Duodenal mucosa (tissue), 2 donors: ENCODE measurements around the gene DYSF.

ENCODE experiments used
- H3K27ac ChIP-seq: one replicate; pipeline ENCODE4 v1.7.0; 2013; ENCODE audit warnings: low read depth, low read length
- H3K27me3 ChIP-seq, 2 donors: one replicate each; pipeline ENCODE4 v1.7.0; 2013; ENCODE audit warnings: low read length in 2 of 2, control low read depth in 1 of 2; ENCODE audit not compliant: insufficient read depth in 2 of 2, control insufficient read depth in 1 of 2
- H3K36me3 ChIP-seq, 2 donors: one replicate each; pipeline ENCODE4 v1.7.0; 2013; ENCODE audit warnings: low read length in 2 of 2, control low read depth in 1 of 2; ENCODE audit not compliant: insufficient read depth in 2 of 2, control insufficient read depth in 1 of 2
- H3K4me1 ChIP-seq, 2 donors: one replicate each; pipeline ENCODE4 v1.7.0; 2013; ENCODE audit warnings: low read length in 2 of 2, control low read depth in 1 of 2; ENCODE audit not compliant: insufficient read depth in 2 of 2, control insufficient read depth in 1 of 2
- H3K4me3 ChIP-seq, 2 donors: one replicate each; pipeline ENCODE4 v1.7.0; 2013; ENCODE audit warnings: low read length in 2 of 2, low read depth in 1 of 2
- H3K9ac ChIP-seq, 2 donors: one replicate each; pipeline ENCODE4 v1.7.0; 2013; ENCODE audit warnings: low read length in 2 of 2, low read depth in 1 of 2
- H3K9me3 ChIP-seq, 2 donors: one replicate each; pipeline ENCODE4 v1.7.0; 2013; ENCODE audit warnings: low read length in 2 of 2, control low read depth in 1 of 2; ENCODE audit not compliant: control insufficient read depth in 1 of 2

DYSF gene

GRCh38 chr2:71506222-71507153, 53.1 kb downstream of the DYSF start:
- Histone ChIP-seq H3K9me3 (no peaks in the 10 kb centered on the region), H3K4me3 (no peak overlapping the region), H3K9ac (no peak overlapping the region), H3K36me3 (no peaks in the 10 kb centered on the region), H3K4me1 (no peaks in the 10 kb centered on the region), H3K27me3 (no peaks in the 10 kb centered on the region), H3K27ac (no peak overlapping the region)

DNA sequence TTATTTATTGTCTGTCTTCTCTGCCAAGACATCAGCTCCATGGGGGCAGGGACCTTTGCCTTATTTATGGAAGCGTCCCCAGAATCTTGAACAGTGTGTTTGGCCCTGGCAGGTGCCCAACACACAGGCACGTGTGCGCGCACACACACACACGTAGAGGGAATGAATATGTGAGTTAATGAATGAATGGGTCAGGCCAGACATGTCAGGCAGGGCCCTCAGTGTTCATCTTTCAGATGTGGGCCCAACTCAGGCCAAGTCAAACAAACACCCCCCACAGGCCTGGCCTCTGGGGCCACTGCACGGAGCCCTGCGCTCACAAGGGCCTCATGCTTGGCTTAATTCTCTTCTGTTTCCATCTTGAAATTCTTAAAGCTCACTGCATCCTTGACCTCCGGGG, 54.1 kb downstream of the DYSF start:
- Histone ChIP-seq H3K36me3 (no peaks in the 10 kb centered on the region), H3K27me3 (no peaks in the 10 kb centered on the region), H3K4me1 (no peaks in the 10 kb centered on the region), H3K4me3 (no peak overlapping the region), H3K9ac (no peak overlapping the region), H3K9me3 (no peaks in the 10 kb centered on the region), H3K27ac (no peak overlapping the region)

DNA sequence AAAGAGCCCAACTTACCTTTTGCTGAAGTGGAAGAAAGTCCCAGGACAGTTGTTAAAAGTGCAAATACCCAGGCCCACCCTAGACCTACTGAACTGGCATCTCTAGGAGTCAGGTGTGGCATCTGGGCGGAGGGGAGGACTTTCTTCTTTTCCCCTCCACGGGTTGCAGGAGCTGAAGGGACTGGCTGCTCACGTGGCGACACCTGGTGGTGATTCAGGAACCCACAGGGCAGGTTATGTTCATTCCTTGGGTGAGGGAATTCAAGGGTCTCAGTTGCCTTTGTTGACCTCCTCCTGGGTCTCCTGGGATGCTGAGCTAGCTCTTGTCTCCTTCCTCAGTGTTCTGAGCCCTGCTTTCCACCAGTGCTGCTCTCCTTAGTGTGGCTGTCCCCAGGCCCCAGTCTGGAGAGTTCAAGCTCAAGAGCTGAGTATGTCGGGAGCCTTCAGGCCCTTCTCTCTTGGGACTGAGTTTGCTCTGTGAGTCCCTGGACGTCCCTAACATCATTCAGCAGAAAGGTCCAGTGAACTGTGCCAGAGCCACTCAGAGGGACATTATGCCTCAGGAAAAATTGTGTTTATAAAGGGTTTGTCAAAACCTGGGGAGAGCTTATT, 56.9 kb downstream of the DYSF start:
- no peak overlapping the region for H3K9ac ChIP-seq
- H3K27me3 ChIP-seq: no peaks in the 10 kb centered on the region
- H3K4me3 ChIP-seq: no peak overlapping the region
- no peaks in the 10 kb centered on the region for H3K4me1 ChIP-seq
- H3K9me3 ChIP-seq: no peaks in the 10 kb centered on the region
- H3K27ac ChIP-seq: no peak overlapping the region
- no peaks in the 10 kb centered on the region for H3K36me3 ChIP-seq

- Histone ChIP-seq H3K9me3 (no peaks in the 10 kb centered on the region), H3K4me1 (no peaks in the 10 kb centered on the region), H3K27me3 (no peaks in the 10 kb centered on the region), H3K36me3 (no peaks in the 10 kb centered on the region), H3K4me3 (no peak overlapping the region), H3K9ac (no peak overlapping the region), H3K27ac (no peak overlapping the region)
These were observed 57.6 kb downstream of the DYSF start for GRCh38 chr2:71510938-71511337.

DNA sequence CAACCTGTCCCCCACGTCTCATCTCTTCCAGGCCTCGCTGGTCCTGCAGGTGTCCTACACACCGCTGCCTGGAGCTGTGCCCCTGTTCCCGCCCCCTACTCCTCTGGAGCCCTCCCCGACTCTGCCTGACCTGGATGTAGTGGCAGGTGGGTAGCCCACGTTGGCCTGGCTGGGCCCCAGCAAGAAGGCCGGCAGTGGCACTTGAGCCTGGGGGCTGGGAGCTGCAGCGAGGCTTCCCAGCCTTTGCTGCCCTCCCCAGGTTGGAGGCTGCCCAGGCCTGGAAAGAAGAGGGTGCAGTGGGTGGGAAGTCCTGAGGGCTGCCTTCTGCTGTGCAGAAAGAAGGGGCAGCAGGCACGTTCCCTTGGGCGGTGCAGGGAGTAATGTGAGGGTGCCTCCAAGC, 58.4 kb downstream of the DYSF start:
- H3K27me3 ChIP-seq: no peaks in the 10 kb centered on the region
- no peaks in the 10 kb centered on the region for H3K9me3 ChIP-seq
- H3K9ac ChIP-seq: no peak overlapping the region
- H3K27ac ChIP-seq: no peak overlapping the region
- H3K36me3 ChIP-seq: no peaks in the 10 kb centered on the region
- H3K4me3 ChIP-seq: no peak overlapping the region
- no peaks in the 10 kb centered on the region for H3K4me1 ChIP-seq

- Histone ChIP-seq H3K36me3 (no peaks in the 10 kb centered on the region), H3K27ac (no peak overlapping the region), H3K4me1 (no peaks in the 10 kb centered on the region), H3K27me3 (no peaks in the 10 kb centered on the region), H3K9ac (no peak overlapping the region), H3K9me3 (no peaks in the 10 kb centered on the region), H3K4me3 (no peak overlapping the region)
These were observed 59.0 kb downstream of the DYSF start for GRCh38 chr2:71512386-71512785.

DNA sequence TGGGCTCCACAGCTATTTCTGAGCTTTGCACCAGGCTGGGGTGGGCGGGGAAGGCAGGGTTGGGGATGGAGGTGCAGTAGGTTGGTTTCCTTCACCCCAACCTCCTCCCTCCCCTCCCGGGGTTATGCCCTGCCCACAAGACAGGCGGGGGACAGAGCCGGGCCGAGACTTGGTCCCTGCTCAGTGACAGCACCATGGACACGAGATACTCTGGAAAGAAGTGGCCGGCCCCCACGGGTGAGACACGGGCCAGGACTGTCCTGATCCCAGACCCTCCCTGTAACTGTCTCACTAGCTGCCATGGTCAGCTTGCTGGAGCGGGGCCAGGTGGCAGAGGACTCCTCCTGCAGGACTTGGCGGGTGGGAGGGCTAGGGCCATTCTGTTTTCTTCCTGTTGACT, 59.7 kb downstream of the DYSF start:
- Histone ChIP-seq H3K4me1 (no peaks in the 10 kb centered on the region), H3K4me3 (no peak overlapping the region), H3K9me3 (no peaks in the 10 kb centered on the region), H3K27me3 (no peaks in the 10 kb centered on the region), H3K27ac (no peak overlapping the region), H3K9ac (no peak overlapping the region), H3K36me3 (no peaks in the 10 kb centered on the region)

GRCh38 chr2:71513721-71514120, 60.4 kb downstream of the DYSF start:
- no peaks in the 10 kb centered on the region for H3K9me3 ChIP-seq
- no peak overlapping the region for H3K4me3 ChIP-seq
- no peaks in the 10 kb centered on the region for H3K36me3 ChIP-seq
- no peaks in the 10 kb centered on the region for H3K27me3 ChIP-seq
- no peak overlapping the region for H3K9ac ChIP-seq
- no peaks in the 10 kb centered on the region for H3K4me1 ChIP-seq
- H3K27ac ChIP-seq: no peak overlapping the region

DNA sequence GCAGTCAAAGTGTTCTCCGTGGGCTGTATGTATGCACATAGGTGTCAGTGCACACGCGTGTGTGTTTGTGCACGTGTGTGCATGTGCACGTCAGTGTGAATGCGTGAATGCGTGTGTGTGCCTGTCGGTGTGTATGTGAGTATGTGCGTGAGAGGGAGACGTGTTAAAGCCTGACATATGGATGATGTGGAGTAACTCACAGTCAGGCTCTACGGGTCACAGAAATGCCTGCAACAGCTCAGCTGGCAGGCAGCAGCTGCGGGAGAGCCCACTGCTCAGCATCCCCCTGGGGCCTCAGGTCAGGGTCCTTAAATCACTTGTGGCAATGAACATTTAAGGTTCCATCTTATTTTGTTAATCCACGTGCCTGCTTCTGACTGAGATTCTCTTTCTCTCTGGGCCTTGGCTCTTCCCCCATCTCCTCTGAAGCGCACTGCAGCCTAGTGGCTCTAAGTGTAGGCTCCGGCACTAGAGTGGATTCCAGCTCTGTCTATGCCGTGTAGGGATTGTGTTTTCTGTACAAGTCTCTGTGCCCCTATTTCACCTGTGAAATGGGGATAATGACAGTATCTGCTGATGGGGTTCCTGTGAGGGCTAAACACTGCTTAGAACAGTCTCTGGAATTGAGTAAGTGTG, 63.0 kb downstream of the DYSF start:
- Histone ChIP-seq H3K4me1 (no peaks in the 10 kb centered on the region), H3K4me3 (no peak overlapping the region), H3K36me3 (no peaks in the 10 kb centered on the region), H3K27me3 (no peaks in the 10 kb centered on the region), H3K27ac (no peak overlapping the region), H3K9ac (no peak overlapping the region), H3K9me3 (no peaks in the 10 kb centered on the region)

- no peaks in the 10 kb centered on the region for H3K36me3 ChIP-seq
- no peaks in the 10 kb centered on the region for H3K27me3 ChIP-seq
- H3K4me3 ChIP-seq: no peak overlapping the region
- H3K9me3 ChIP-seq: no peaks in the 10 kb centered on the region
- no peaks in the 10 kb centered on the region for H3K4me1 ChIP-seq
- H3K27ac ChIP-seq: no peak overlapping the region
- H3K9ac ChIP-seq: no peak overlapping the region
These were observed 64.5 kb downstream of the DYSF start for GRCh38 chr2:71517851-71518250.
